ENCODE results near the gene USP47.

Gene USP47

GRCh38 chr11:11959601-11960000, 117.8 kb downstream of the USP47 start:
- in situ Hi-C loops (cut with MboI; ENCODE audit: low pct_unique_long_range_greater_than_20kb, low sequenced_read_pairs), result no loop called here

GRCh38 chr11:11960687-11961086, 118.9 kb downstream of the USP47 start:
- in situ Hi-C loops (cut with MboI; ENCODE audit: low pct_unique_long_range_greater_than_20kb, low sequenced_read_pairs), result no loop called here
- peak; percentile 24 for DNase-seq

More at GRCh38 chr11:11959601-11960000, 117.8 kb downstream of the USP47 start:
- no peak for DNase-seq

- DNase-seq, result no peak
- in situ Hi-C loops (cut with MboI; ENCODE audit: low pct_unique_long_range_greater_than_20kb, low sequenced_read_pairs), result no loop called here
Measured at GRCh38 chr11:11961399-11962028, 119.7 kb downstream of the USP47 start.

GRCh38 chr11:11963067-11963466, 121.3 kb downstream of the USP47 start:
- no peak for DNase-seq
- in situ Hi-C loops (cut with MboI; ENCODE audit: low pct_unique_long_range_greater_than_20kb, low sequenced_read_pairs), result no loop called here

GRCh38 chr11:11963842-11964773, 122.3 kb downstream of the USP47 start:
- in situ Hi-C loops (cut with MboI; ENCODE audit: low pct_unique_long_range_greater_than_20kb, low sequenced_read_pairs), result no loop called here
- no peak for DNase-seq

- no peak for DNase-seq
- in situ Hi-C loops (cut with MboI; ENCODE audit: low pct_unique_long_range_greater_than_20kb, low sequenced_read_pairs), result no loop called here
Measured at GRCh38 chr11:11964774-11965150, 123.0 kb downstream of the USP47 start.

GRCh38 chr11:11965192-11965591, 123.4 kb downstream of the USP47 start:
- in situ Hi-C loops (cut with MboI; ENCODE audit: low pct_unique_long_range_greater_than_20kb, low sequenced_read_pairs), result no loop called here

GRCh38 chr11:11965656-11966353, 124.0 kb downstream of the USP47 start:
- no peak for DNase-seq
- in situ Hi-C loops (cut with MboI; ENCODE audit: low pct_unique_long_range_greater_than_20kb, low sequenced_read_pairs), result no loop called here

More at GRCh38 chr11:11965192-11965591, 123.4 kb downstream of the USP47 start:
- no peak for DNase-seq

- DNase-seq, result no peak
- in situ Hi-C loops (cut with MboI; ENCODE audit: low pct_unique_long_range_greater_than_20kb, low sequenced_read_pairs), result no loop called here
Measured at GRCh38 chr11:11966354-11966741, 124.6 kb downstream of the USP47 start.

GRCh38 chr11:11966826-11967668, 125.3 kb downstream of the USP47 start:
- in situ Hi-C loops (cut with MboI; ENCODE audit: low pct_unique_long_range_greater_than_20kb, low sequenced_read_pairs), result no loop called here
- peak; percentile 69 for DNase-seq

GRCh38 chr11:11967669-11968510, 126.1 kb downstream of the USP47 start:
- no peak for DNase-seq
- in situ Hi-C loops (cut with MboI; ENCODE audit: low pct_unique_long_range_greater_than_20kb, low sequenced_read_pairs), result no loop called here

- no peak for DNase-seq
- in situ Hi-C loops (cut with MboI; ENCODE audit: low pct_unique_long_range_greater_than_20kb, low sequenced_read_pairs), result no loop called here
Measured at GRCh38 chr11:11968511-11969280, 126.9 kb downstream of the USP47 start.

GRCh38 chr11:11969380-11970215, 127.8 kb downstream of the USP47 start:
- in situ Hi-C loops (cut with MboI; ENCODE audit: low pct_unique_long_range_greater_than_20kb, low sequenced_read_pairs), result no loop called here
- DNase-seq, result no peak

- in situ Hi-C loops (cut with MboI; ENCODE audit: low pct_unique_long_range_greater_than_20kb, low sequenced_read_pairs), result no loop called here
Measured at GRCh38 chr11:11970556-11970955, 128.8 kb downstream of the USP47 start.

GRCh38 chr11:11971906-11972547, 130.3 kb downstream of the USP47 start:
- in situ Hi-C loops (cut with MboI; ENCODE audit: low pct_unique_long_range_greater_than_20kb, low sequenced_read_pairs), result no loop called here
- no peak for DNase-seq

More at GRCh38 chr11:11970556-11970955, 128.8 kb downstream of the USP47 start:
- DNase-seq, result no peak

- in situ Hi-C loops (cut with MboI; ENCODE audit: low pct_unique_long_range_greater_than_20kb, low sequenced_read_pairs), result no loop called here
- DNase-seq, result no peak
Measured at GRCh38 chr11:11972730-11973341, 131.1 kb downstream of the USP47 start.

All from KBM-7 (cell line).